SK-N-SH treated with all-trans-retinoic acid at 6 μM for 48 hours (cell line): ENCODE data around the gene OCRL.
"Not testable (repeated sequence)": the region's sequence is repeated elsewhere in the genome, so short reads cannot be mapped to it uniquely, and the experiment has no call there.

Experiments used
- ATAC-seq: fragments of 200-7000 bp; cut with Tn5 transposase; 3 replicates; pipeline ENCODE4 v1.9.1; 2020; ENCODE audit warnings: mild to moderate bottlenecking, moderate library complexity
- ARNTL ChIP-seq: fragments of 450-650 bp; formaldehyde crosslinking; IDR thresholded peaks from 2 replicates; pipeline ENCODE4 v1.5.0; 2020; ENCODE audit warnings: low read depth, mild to moderate bottlenecking, moderate library complexity, borderline replicate concordance
- BACH2 ChIP-seq: fragments of 250-450 bp; sonication (Bioruptor Pico); IDR thresholded peaks from 2 replicates; pipeline ENCODE4 v1.9.0; 2021; ENCODE audit warnings: mild to moderate bottlenecking, borderline replicate concordance
- CREB5 ChIP-seq: fragments of 250-450 bp; sonication (Bioruptor Pico); IDR thresholded peaks from 2 replicates; pipeline ENCODE4 v1.5.1; 2020; ENCODE audit warnings: low read depth, mild to moderate bottlenecking, moderate library complexity
- CSDC2 ChIP-seq: fragments of 250-450 bp; sonication (Bioruptor Pico); IDR thresholded peaks from 2 replicates; pipeline ENCODE4 v1.5.0; 2020; ENCODE audit warnings: mild to moderate bottlenecking, moderate library complexity
- ESRRG ChIP-seq: fragments of 250-450 bp; sonication (Bioruptor Pico); IDR thresholded peaks from 2 replicates; pipeline ENCODE4 v1.6.1; 2021; ENCODE audit warnings: mild to moderate bottlenecking
- GLIS3 ChIP-seq: fragments of 250-450 bp; sonication (Bioruptor Pico); IDR thresholded peaks from 2 replicates; pipeline ENCODE4 v1.5.0; 2020; ENCODE audit warnings: mild to moderate bottlenecking, moderate library complexity
- ISL1 ChIP-seq: fragments of 250-450 bp; sonication (Bioruptor Pico); IDR thresholded peaks from 2 replicates; pipeline ENCODE4 v2.1.2; 2022; ENCODE audit warnings: mild to moderate bottlenecking, moderate library complexity
- OSR1 ChIP-seq: fragments of 250-450 bp; sonication (Bioruptor Pico); IDR thresholded peaks from 2 replicates; pipeline ENCODE4 v1.8.0; 2022; ENCODE audit warnings: moderate library complexity, mild to moderate bottlenecking, inconsistent platforms
- PATZ1 ChIP-seq: fragments of 250-450 bp; sonication (Bioruptor Pico); IDR thresholded peaks from 2 replicates; pipeline ENCODE4 v1.8.0; 2020; ENCODE audit warnings: mild to moderate bottlenecking, moderate library complexity, borderline replicate concordance
- POU6F1 ChIP-seq: fragments of 250-450 bp; sonication (Bioruptor Pico); IDR thresholded peaks from 2 replicates; pipeline ENCODE4 v1.8.0; 2021; ENCODE audit warnings: low read depth, mild to moderate bottlenecking, moderate library complexity, borderline replicate concordance
- PPARA ChIP-seq: fragments of 250-450 bp; sonication (Bioruptor Pico); IDR thresholded peaks from 2 replicates; pipeline ENCODE4 v1.5.0; 2020; ENCODE audit warnings: mild to moderate bottlenecking, borderline replicate concordance
- RARB ChIP-seq: fragments of 250-450 bp; sonication (Bioruptor Pico); IDR thresholded peaks from 2 replicates; pipeline ENCODE4 v1.8.0; 2021; ENCODE audit warnings: mild to moderate bottlenecking, moderate library complexity
- SNAI2 ChIP-seq: fragments of 250-450 bp; sonication (Bioruptor Pico); IDR thresholded peaks from 2 replicates; pipeline ENCODE4 v1.5.0; 2020; ENCODE audit warnings: mild to moderate bottlenecking, moderate library complexity
- TCF4 ChIP-seq: fragments of 250-450 bp; sonication (Bioruptor Pico); IDR thresholded peaks from 2 replicates; pipeline ENCODE4 v1.8.0; 2021; ENCODE audit warnings: mild to moderate bottlenecking, moderate library complexity, borderline replicate concordance
- TOX ChIP-seq: fragments of 250-450 bp; sonication (Bioruptor Pico); IDR thresholded peaks from 2 replicates; pipeline ENCODE4 v1.8.0; 2021; ENCODE audit warnings: mild to moderate bottlenecking, moderate library complexity, borderline replicate concordance
- TSHZ2 ChIP-seq: fragments of 250-450 bp; sonication (Bioruptor Pico); IDR thresholded peaks from 2 replicates; pipeline ENCODE4 v1.5.0; 2020; ENCODE audit warnings: mild to moderate bottlenecking, moderate library complexity
- ZC3H10 ChIP-seq: fragments of 250-450 bp; sonication (Bioruptor Pico); IDR thresholded peaks from 2 replicates; pipeline ENCODE4 v1.5.1; 2021; ENCODE audit warnings: mild to moderate bottlenecking, moderate library complexity
- ZFP3 ChIP-seq: fragments of 250-450 bp; sonication (Bioruptor Pico); IDR thresholded peaks from 2 replicates; pipeline ENCODE4 v1.5.0; 2020; ENCODE audit warnings: mild to moderate bottlenecking, moderate library complexity
- ZFP30 ChIP-seq: fragments of 450-650 bp; formaldehyde crosslinking; IDR thresholded peaks from 2 replicates; pipeline ENCODE4 v1.5.0; 2022; ENCODE audit warnings: mild to moderate bottlenecking, moderate library complexity
- ZNF565 ChIP-seq: fragments of 450-650 bp; formaldehyde crosslinking; conservative IDR thresholded peaks from 2 replicates; pipeline ENCODE4 v1.5.0; 2020; ENCODE audit warnings: low read depth, mild to moderate bottlenecking, moderate library complexity
- ZNF70 ChIP-seq: fragments of 450-650 bp; formaldehyde crosslinking; IDR thresholded peaks from 2 replicates; pipeline ENCODE4 v1.5.0; 2020; ENCODE audit warnings: mild to moderate bottlenecking, moderate library complexity
- ZNF8 ChIP-seq: fragments of 450-650 bp; formaldehyde crosslinking; IDR thresholded peaks from 2 replicates; pipeline ENCODE4 v1.5.0; 2020; ENCODE audit warnings: mild to moderate bottlenecking, moderate library complexity

OCRL gene

GRCh38 chrX:129545408-129545807 is 5.3 kb downstream of the OCRL start:
- ATAC-seq: no peak
- TF ChIP-seq ZNF565 (CRISPR knock-in tag) (no peak), ESRRG (CRISPR knock-in tag) (no peak), GLIS3 (CRISPR knock-in tag) (no peak), PPARA (CRISPR knock-in tag) (no peak), OSR1 (CRISPR knock-in tag) (no peak), ZNF8 (CRISPR knock-in tag) (no peak), SNAI2 (CRISPR knock-in tag) (no peak), CREB5 (no peak), CSDC2 (CRISPR knock-in tag) (no peak), ARNTL (no peak), TSHZ2 (CRISPR knock-in tag) (no peak), ZFP30 (CRISPR knock-in tag) (no peak), ZFP3 (CRISPR knock-in tag) (no peak), TOX (CRISPR knock-in tag) (no peak), RARB (CRISPR knock-in tag) (no peak)

GRCh38 chrX:129549124-129549523 is 9.1 kb downstream of the OCRL start:
- no peak for ATAC-seq
- TF ChIP-seq TCF4 (CRISPR knock-in tag): no peak
- TF ChIP-seq SNAI2 (CRISPR knock-in tag): no peak
- TF ChIP-seq POU6F1: no peak
- no peak for TF ChIP-seq CSDC2 (CRISPR knock-in tag)
- no peak for TF ChIP-seq BACH2
- TF ChIP-seq PATZ1 (CRISPR knock-in tag): no peak
- no peak for TF ChIP-seq ZC3H10 (CRISPR knock-in tag)
- no peak for TF ChIP-seq ZNF70 (CRISPR knock-in tag)
- no peak for TF ChIP-seq ISL1 (CRISPR knock-in tag)

- TF ChIP-seq ZNF8 (CRISPR knock-in tag): no peak
- TF ChIP-seq GLIS3 (CRISPR knock-in tag): no peak
- TF ChIP-seq PATZ1 (CRISPR knock-in tag): no peak
- TF ChIP-seq SNAI2 (CRISPR knock-in tag): no peak
- TF ChIP-seq TSHZ2 (CRISPR knock-in tag): no peak
- no peak for TF ChIP-seq OSR1 (CRISPR knock-in tag)
- TF ChIP-seq ARNTL: no peak
- TF ChIP-seq ZNF565 (CRISPR knock-in tag): no peak
- TF ChIP-seq ISL1 (CRISPR knock-in tag): no peak
- no peak for TF ChIP-seq ZNF70 (CRISPR knock-in tag)
- TF ChIP-seq CREB5: no peak
- no peak for TF ChIP-seq CSDC2 (CRISPR knock-in tag)
- TF ChIP-seq ZC3H10 (CRISPR knock-in tag): no peak
- TF ChIP-seq ZFP30 (CRISPR knock-in tag): no peak
- TF ChIP-seq, all 23 proteins: peak for 0
- no peak for ATAC-seq
Observed at GRCh38 chrX:129553619-129554288, 13.7 kb downstream of the OCRL start.

GRCh38 chrX:129554816-129555215 is 14.8 kb downstream of the OCRL start:
- ATAC-seq: not testable (repeated sequence)
